Inferior parietal cortex (tissue), 1 donor: ENCODE data around the gene LACRT.
"Not testable (repeated sequence)": the region's sequence is repeated elsewhere in the genome, so short reads cannot be mapped to it uniquely, and the experiment has no call there.

Experiments used
- DNase-seq: peaks from one replicate; pipeline ENCODE4 v3.0.0-alpha.2; 2016; ENCODE audit errors: extremely low spot score

Gene LACRT

DNA sequence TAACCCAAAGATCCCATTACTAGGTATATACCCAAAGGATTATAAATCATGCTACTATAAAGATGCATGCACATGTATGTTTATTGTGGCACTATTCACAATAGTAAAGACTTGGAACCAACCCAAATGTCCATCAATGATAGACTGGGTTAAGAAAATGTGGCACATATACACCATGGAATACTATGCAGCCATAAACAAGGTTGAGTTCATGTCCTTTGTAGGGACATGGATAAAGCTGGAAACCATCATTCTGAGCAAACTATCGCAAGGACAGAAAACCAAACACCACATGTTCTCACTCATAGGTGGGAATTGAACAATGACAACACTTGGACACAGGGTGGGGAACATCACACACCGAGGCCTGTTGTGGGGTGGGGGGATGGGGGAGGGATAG, 4.4 kb upstream of the LACRT start:
- DNase-seq: not testable (repeated sequence)

DNA sequence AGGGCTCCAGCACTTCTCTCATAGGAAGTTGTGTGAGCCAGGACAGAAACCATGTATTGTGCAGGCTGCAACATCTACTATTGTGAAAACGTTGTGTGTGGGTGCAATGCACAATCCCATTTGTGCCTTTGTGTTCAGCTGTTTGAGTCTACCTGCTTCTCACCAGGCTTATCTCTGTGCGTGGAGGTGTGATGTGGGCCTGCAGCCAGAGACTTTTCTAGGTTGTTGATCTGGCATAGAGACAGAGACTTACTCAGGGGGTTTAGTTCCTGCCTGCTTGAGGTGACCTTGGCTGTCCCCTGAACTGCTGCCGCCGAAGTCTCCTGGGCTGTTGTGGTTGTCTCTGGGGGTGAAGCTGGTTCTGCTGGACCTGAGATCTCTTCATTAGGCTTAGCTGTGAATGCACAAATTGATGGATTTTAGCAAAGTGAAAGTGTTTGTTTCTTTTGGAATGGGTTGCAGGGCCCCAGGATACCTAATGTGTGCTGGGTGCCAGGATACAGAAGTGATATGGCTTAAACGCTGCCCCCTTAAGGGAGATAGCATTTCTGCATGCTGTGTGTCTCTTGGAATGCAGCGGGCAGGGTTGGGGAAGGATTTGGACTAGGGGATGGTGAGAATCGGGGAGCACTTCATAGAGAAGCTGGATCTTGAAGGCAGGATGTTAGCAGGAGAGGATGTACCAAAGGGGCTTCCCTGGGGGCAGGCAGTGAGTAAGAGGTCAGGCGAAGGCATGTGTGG, 2.5 kb downstream of the LACRT start:
- no peak for DNase-seq

DNA sequence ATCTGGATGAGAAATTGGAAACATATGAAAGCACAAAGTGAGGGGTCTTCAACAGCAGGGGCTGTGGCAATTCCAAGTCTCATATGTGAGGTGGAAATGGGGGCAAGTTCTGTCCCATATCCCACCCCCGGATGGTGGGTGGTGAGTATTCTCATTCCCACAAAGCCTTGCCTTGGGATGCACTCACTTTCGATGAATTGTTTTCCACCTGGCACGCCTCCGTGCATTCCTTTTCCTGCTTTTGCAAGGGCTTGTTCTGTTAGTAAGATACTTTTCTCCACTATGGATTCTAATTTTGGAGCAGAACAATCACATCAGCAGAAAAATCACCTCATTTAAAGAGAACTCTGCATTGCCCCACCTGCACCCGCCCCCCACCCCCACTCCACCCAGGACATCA, 3.1 kb downstream of the LACRT start:
- DNase-seq: no peak

DNA sequence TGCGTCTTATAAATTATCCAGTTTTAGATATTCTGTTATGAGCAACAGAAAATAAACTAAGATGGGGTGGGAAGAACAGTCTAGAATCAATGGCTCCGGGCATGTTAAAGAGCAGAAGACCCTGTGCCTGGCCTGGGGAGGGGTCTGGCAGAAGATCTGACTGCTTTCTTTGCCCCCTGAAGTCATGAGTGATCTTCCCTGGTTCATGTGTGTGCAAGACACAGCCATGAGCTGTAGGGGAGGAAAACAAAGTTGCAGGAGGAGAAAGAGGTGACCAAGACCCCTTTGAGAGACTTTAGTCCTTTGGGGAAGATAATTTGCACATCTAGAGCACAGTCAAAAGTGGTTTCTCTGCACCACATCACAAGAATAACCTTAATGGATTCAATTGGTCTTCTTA, 4.8 kb downstream of the LACRT start:
- DNase-seq: no peak

DNA sequence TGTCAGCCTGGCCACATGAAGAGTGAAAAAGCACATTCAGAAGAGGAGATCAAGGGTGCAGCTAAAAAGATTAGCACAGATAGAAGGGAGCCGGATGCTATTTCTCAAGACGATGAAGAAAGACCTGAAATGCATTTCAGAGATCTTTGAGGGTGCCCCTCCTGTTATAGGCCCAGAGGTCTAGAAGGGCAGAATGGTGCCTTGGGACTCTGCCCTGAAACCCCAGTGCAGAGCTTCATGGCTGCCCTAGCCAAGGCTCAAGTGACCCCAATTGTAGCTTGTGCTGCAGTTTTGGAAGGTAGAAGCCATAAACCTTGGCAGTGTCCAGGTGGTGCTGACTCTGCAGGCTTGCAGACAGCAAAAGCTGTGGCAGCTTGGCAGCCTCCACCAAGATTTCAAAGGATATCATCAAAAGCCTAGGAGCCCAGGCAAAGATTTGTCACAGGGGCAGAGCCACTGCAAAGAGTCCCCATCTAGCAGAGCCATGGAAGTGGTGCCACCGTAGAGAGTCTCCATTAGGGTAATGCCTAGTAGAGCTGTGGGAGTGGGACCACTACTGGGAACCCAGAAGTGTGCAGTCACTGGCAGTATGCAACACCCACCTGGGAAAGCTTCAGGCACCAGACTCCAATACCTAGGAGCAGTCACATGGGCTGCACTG, 6.4 kb downstream of the LACRT start:
- DNase-seq: no peak

DNA sequence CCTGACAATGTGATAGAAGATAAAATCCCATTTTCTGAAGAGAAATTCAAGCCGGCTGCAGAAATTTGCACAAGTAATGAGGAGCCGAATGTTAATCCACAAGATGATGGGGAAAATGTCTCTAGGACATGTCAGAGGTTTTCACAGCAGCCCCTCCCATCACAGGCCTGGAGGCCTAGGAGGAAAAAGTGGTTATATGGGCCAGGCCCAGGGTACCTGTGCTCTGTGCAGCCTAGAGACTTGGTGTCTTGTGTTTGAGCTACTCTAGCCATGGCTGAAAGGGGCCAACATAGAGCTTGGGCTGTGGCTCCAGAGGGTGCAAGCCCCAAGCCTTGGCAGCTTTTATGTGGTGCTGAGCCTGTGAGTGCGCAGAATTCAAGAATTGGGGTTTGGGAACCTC, 7.4 kb downstream of the LACRT start:
- DNase-seq: no peak

DNA sequence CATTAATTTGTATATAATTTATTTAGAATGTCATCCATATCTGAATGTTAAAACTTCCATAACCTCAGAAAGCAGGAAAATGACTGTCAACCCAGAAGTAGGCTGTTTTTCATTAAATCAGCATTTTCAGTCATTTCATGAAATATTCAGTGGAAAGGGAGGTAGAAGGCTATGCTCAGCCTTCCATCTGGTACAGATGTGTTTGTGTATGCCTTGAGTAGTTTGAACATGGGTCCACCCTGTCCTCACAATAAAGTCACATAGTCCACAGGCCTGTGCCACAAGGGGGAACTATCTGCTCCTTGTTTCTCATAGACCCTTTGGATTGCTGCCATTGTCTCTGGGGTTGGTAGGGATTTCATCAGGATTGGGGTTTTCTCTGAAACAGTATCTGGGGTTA, 9.1 kb downstream of the LACRT start:
- no peak for DNase-seq

DNA sequence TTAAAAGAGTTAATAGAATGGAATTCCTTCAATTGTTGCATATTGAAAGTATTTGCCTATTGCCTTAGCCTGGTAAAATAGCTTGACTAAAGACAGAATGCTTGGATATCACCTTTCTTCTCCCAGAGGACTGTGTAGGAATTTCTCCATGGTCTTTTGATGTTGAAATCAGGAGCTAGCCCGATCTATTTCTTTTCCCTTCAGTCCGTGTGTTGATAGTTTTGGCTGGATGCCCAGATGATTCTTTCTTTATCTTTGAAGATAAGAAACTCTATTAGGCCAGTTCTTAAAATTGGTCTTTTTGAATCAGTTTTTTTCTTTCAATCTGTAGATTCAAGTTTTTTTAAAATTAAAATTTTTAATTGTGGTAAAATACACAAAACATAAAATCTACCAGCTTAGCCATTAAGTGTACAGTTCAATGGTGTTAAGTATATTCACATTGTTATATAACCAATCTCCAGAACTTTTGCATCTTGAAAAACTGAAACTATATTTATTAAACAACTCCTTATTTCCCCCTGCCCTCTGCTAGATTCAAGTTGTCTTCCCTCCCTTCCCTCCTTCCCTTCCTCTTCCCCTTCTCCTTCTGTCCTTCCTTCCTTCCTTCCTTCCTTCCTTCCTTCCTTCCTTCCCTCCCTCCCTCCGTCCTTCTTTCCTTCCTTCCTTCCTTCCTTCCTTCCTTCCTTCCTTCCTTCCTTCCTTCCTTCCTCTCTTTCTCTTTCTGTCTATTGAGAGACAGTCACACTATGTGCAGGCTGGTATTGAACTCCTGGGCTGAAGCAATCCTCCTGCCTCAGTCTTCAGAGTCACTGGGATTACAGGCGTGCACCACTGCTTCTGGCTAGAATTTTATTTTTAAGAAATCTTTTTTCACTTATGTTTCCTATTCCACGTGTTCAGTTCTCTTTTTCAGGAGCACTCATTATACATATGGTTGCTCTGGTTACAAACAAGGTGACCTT, 10.1 kb downstream of the LACRT start:
- DNase-seq: no peak

DNA sequence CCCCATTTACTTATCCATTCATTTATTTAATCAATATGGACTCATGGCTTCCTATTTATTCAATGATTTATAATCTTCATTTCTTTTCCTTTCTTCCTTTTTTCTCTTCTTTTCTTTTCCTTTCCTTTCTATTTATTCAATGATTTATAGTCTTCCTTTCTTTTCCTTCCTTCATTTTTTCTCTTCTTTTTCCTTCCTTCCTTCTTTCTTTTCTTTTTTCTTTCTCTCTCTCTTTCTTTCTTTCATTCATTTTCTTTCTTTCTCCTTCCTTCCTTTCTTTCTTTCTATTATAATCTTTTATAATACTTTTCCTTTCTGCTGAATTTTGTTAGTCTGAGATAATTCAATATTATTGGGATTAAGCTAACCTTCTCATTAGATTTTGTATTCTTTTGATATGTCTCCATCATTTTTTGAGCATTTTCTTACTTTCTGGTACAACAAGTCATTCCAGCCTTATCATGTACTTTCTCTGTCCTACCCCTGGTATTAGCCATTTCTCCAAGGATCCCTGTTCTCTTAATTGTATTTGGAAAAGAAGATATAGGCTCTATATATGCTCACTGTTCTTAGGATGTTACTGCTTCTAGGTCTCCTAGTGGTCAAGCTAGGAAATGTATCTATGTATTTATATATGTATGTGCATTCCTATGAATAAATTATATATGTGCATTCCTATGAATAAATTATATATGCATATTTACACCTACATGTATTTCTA, 12.1 kb downstream of the LACRT start:
- no peak for DNase-seq

DNA sequence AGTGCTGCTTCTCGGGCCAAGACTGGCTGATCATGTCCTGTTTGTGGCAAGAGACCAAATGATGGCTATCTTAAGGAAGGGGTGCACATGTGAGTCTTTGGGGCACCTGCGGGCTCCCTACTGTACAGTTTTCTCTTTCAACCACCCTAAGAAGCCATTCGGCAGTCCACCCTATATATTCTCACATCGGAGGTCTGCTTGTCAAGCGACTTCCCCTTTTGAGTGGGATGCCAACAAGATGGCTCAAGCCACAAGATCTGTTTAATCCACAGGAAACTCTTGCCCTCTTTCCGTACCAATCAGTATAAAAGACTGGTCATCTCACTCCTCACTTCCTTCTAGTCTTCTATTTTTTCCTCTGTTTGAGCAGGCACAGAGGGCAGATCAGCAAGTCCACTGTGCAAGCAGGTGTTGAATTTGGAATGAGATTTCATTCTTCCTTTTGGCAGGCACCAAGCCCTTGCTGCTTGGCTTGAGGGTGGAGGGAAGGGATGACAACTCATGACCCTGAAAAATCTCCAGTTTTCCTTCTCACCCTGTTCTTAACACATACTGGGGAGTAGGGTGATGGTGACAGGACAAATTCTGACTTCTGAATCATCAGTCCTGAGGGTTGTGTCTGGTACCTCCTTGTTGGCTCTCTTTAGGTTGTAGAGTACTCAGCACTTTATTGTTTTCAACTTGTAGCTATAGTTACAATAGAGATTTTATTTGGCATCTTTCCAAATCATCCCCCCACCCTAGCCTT, 17.6 kb downstream of the LACRT start:
- no peak for DNase-seq

DNA sequence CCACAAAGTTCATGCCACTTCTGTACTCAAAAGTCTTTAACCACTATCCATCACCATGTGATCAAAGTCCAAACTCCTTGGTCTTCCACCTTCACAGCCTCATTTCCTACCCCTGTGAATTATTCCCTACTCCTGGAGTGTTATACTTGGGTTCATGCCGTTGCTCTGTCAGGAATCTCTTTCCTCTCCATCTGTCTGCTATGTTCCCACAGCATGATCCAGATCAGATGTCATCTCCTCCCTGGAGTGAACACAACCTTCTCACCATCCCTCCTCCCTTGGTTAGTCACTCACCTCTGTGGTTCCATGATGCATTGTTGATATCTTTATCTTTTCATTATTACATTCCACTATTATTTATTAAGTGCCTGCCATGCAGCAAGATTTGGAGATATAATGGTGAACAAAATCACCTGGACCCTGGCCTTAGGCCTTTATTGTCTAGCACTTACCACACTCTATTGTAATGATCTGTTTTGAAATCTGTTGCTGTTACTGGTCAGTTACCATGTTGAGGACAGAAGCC, 22.4 kb downstream of the LACRT start:
- no peak for DNase-seq

DNA sequence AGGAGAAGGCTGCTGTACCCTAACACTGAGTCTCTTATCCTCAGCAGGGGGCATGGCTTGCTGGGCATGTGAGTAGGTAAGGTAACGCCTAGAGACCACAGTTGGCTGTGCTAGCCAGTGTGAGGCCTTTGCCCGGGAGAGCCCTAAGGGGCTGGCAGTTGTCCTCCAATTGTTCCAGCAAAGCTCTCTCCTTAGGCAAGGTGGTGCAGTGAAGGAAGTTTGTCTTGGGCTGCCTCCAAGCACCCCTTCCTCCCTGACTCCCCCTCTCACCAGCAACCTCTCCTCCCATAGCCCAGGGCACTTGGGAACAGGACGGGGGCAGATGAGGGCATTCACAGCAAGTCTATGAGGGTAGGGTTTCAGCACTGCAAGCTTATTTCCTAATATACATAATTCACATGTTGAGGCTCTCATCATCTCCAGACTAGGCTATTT, 23.0 kb downstream of the LACRT start:
- no peak for DNase-seq

DNA sequence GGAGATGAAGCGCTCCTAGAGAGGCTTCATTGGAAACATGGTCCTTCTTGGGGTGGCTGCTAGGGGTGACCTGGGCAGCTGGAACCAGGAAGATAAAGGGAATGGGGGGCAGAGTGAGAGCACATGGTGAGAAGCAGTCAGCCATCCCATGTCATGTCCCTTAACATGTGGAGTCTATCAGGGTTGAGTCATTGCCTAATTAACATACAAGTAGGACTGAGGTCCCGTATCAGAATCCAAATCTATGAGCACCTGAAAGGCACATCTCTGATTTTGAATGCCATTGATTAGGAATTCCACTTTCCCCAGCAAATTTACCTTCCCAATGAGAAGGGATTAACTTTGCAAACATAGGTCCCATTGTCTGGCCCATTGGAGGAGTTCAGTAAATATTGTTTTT, 25.9 kb downstream of the LACRT start:
- DNase-seq: no peak

DNA sequence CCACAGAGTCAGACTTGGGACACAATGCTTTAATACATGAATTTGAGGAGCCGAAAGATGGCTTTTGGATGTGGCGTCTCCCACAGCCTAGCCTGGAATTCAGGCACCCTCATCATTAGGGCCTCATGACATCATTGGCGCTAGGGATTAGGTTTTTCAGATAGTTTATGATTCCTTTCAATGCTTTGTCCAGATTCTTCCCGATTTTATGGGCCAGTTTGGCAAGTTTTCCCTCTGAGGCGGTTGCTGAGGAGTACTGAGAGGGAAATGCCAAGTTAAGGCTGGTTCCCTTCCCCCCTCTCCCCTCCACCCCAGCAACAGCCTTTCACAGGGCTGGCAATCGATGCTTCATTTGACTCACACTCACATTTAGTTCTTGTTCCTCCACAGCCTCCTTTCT, 26.5 kb downstream of the LACRT start:
- DNase-seq: no peak

DNA sequence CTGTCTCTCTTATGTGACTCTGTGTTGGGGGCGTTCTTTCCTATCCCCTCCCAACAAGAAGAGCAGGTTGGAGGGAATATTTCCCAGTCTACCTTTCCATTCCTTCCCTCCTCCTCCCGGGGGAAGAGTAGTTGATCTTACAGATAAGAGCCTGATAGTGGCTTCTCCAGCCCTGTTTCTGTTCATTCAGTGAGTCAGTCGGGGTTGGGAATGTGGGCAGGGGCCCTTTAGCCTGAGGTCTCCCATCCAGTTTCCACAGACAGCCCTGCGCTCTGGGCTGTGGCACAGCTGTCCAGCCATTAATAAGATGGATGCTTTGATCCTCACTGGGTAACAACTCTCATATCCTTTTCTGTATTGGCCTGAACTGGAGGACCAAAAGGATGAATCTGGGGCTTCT, 28.1 kb downstream of the LACRT start:
- DNase-seq: no peak

DNA sequence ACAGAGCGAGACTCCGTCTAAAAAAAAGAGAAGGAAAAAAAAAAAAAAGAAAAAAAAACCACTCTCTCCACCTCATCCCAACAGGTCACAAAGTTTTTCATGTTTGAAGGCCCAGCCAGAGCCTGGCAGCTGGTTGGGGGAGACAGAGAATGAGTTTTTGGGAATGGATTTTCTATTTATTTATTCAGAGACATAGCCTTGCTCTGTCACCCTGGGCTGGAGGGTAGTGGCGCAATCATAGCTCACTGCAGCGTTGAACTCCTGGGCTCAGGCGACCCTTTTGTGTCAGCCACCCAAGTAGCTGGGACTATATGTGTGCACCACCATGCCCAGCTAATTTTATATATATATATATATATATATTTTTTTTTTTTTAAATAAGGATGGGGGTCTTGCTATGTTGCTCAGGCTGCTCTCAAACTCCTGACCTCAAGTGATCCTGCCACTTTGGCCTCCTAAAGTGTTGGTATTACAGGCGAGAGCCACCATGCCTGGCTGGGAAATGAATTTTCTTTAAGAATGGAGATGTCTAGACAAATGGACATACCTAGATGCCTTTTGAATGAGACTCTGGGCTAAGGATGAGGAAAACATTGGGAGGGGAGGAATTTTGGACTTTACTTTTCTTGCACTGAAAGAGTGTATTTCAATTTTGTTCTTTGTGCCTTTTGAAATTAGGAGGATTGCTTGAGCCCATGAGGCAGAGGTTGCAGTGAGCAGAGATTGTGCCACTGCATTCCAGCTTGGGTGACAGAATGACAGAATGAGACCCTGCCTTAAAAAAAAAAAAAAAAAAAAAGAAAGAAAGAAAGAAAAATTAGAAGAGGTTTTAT, 29.3 kb downstream of the LACRT start:
- no peak for DNase-seq

DNA sequence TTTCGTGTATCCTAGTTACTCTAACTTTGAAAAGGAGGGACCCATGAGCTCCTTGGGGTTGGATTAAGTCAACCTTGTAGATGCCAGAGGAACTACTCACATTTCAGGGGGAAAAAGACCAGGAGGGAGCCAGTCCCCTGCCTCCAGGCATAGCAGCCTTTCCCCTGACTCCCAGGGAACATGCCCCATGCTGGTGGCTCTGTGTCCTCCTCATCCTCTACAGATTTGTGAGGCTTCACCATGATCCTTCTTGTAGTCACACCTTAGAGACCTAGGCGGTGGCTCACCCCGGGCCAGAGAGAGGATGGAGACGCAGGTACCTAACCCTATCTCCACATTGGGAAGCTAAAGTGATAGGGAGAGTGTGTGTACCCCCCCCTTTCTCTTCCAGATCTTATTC, 30.3 kb downstream of the LACRT start:
- DNase-seq: no peak

DNA sequence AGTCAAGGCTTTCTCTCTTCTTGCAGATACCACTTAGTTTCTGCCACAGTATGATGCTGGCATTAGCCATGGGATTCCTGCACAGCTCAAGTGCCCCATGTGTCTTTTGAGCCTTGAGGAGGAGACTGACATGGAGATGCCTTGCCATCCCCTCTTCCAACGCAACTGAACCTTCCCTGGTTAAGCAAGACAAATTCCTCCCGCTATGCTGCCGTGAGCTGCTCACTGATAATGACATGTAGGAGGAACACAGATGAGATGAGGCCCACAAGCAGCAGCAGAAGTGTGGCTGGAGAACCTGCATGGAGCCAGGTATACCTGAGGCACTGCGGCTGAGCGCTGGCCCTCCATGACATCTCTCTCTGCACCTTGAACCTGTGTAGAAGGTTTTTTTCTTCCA, 30.8 kb downstream of the LACRT start:
- no peak for DNase-seq

DNA sequence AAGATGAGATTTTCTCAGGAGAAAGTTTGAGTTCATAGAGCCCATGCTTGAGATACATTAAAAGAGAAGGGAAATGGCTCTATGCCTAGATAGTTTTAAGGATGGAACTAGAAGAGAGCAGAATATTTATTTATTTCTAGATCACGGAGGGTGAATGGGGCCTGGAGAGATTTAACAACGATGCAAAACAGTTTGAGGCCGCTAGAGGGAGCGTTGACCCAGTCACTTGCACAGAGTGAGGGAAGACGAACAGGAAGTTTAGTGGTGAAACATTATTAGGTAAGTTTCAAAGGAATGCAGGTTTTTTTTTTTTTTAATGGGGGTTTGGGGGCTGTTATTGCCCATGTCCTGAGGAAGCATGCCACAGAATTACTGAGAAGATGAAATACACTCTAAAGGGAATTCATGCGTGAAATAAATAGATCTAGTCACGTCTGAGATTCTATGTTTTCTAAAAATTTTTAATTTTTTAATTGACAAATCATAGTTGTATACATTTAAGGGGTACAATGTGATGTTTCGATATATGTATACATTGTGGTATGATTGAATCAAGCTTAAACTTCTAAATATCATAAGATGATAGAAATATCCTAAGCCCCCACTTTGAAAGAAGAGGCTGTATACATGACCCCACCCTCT, 31.4 kb downstream of the LACRT start:
- DNase-seq: peak; percentile 81
